Stimulated activated CD4-positive, alpha-beta T cell treated with anti-CD3 and anti-CD28 coated beads, Interleukin-4, amount 100 ng/mL, for 4 hours (primary cell): ENCODE data around the gene CWC15.
"Not testable (repeated sequence)": the region's sequence is repeated elsewhere in the genome, so short reads cannot be mapped to it uniquely, and the experiment has no call there.

ENCODE experiments used
- DNase-seq, 2 experiments: peaks; one replicate each; pipeline ENCODE4 v3.0.0-alpha.2; 2020

The CWC15 gene

DNA sequence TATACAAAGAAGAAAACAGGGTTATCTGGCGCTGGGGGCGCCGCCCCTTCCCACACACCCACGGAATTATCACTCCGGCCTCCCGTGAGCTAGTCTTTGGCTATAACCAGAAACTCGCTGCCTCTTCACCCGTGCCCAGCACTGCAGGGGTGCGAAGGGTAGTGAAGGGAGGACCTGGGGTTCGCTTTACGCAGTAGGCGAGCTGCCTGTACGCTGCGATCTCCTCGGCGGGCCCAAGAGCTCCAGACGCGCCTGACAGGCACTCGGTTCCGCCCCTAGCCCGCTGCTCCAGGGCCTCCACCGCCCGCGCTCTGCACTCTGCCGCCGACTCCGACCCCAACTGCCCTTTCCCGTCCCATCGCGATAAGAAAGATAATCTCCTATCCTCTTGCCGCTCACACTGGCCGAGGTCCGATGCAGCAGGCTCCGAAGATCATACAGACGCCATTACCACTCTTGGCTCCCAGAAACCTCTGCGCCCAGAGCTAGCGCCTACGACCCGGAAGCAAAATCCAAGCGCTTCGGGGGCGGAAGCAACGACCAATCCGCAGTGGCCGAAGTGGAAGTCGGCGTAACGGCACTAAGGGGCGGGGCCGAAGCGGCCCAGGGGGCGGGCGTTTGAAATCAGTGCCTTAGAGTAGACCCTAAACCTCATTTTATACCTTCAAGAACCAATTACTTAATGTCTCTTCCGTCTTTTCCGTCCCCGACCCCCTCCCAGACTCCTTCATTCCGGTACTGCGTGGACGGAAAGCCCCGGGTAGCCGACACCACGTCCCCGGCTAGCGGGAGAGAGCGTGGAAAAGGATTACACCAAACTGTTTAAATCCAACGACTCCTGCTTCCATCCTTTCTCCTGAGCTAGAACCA lies at the start of gene CWC15, which contains the start of gene KDM4D:
Gene CWC15 (minus strand): TSS at position 458 of the 870 bp plus-strand sequence. CDS start 1,371 bp downstream, outside the sequence.
Gene KDM4D (plus strand): TSS at position 611 of the 870 bp plus-strand sequence. CDS start 23,664 bp downstream, outside the sequence.
- peak; percentile 90 to 94 for DNase-seq

DNA sequence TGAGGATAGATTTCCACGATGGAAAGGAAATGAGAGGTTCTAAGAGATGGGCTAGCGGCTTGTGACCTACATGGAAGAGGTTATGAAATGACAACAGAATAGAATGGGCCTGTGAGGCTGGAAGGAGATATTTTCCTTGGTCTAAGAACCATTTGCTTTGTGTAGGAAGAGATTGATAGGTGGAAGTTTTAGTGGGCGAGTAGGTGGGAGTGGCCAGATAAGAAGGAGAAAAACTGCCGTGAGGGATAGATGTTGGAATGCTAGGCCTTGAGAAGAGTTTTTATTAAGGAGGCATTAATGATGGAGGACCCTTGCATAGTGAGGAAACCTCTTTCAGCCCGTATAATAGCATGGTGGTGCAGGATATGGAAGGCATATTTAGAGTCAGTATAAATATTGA lies 48.1 kb upstream of the CWC15 start:
- DNase-seq, result not testable (repeated sequence)

DNA sequence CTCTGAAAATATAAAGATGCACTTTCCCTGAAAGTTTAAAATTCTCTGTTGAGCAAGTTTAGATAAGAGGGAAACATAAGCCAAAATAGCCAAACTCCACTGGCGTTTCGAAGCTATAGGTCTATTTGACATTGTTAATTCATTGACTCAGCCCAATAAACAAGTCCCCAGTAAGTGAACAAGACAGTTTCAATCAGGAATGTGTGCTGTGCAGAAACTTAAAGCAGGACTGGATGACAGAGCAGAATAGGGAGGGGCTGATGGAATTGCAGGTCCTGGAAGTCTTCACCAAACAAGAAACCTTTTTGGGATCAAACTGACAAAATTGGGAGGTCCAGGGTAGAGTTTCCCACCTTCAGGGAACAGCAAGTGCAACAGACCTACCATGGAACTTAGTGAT lies 42.8 kb upstream of the CWC15 start:
- DNase-seq, result no peak

GRCh38 chr11:95014184-95014821 lies 40.9 kb upstream of the CWC15 start:
- no peak for DNase-seq

- no peak for DNase-seq
Observed at GRCh38 chr11:95011376-95011775, 38.0 kb upstream of the CWC15 start.

GRCh38 chr11:95005642-95006041 lies 32.3 kb upstream of the CWC15 start:
- no peak for DNase-seq

DNA sequence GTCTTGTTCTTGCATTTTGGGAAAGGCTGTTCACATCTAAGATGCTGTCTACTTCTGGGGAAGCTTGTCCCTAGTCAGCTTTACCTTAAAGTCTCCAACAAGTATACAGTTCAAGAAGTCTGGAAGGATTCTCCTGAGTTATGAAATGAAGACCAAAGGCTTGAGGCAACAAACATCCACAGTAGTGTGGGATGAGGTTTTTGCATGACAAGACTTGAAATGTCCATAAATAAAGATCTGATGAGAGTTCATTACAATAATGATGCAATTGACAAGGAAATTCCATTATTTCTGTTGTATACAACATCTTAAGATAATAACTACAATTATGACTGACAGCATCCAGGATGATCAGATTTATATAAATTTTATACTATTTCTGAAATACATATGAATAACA lies 30.4 kb upstream of the CWC15 start:
- no peak for DNase-seq

DNA sequence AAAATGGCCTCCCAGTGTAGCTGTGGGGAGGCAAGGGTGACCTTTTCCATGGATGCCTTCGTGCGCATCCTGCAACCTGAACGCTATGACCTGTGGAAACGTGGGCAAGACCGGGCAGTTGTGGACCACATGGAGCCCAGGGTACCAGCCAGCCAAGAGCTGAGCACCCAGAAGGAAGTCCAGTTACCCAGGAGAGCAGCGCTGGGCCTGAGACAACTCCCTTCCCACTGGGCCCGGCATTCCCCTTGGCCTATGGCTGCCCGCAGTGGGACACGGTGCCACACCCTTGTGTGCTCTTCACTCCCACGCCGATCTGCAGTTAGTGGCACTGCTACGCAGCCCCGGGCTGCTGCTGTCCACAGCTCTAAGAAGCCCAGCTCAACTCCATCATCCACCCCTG lies 24.9 kb upstream of the CWC15 start:
- no peak for DNase-seq

GRCh38 chr11:94997437-94997836 lies 24.1 kb upstream of the CWC15 start:
- no peak for DNase-seq

- no peak for DNase-seq
Observed at GRCh38 chr11:94993400-94993943, 20.1 kb upstream of the CWC15 start.

- DNase-seq, result no peak
Observed at GRCh38 chr11:94988748-94989147, 15.4 kb upstream of the CWC15 start.

DNA sequence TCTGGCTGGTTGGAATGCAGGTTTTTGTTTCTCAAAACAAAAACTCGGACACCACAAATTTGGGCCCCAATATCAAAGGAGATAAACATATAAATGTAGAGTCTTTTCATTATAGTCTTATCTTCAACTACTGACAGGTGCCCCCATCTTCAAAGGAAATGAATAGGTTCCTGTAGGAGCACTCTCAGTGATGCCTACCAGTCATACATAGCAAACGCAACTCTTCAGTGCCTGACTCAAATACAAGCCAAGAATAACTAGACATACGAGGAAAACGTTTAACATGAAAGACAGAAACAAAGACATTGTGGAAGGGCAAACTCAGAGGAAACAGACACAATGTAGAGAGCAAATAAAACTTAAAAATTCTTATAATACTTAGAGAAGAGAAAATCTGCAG lies 14.0 kb upstream of the CWC15 start:
- DNase-seq, result no peak

GRCh38 chr11:94975599-94975998 lies 2.2 kb upstream of the CWC15 start:
- DNase-seq, result no peak

- DNase-seq, result no peak
Observed at GRCh38 chr11:94974178-94974577, 822 bp upstream of the CWC15 start.

DNA sequence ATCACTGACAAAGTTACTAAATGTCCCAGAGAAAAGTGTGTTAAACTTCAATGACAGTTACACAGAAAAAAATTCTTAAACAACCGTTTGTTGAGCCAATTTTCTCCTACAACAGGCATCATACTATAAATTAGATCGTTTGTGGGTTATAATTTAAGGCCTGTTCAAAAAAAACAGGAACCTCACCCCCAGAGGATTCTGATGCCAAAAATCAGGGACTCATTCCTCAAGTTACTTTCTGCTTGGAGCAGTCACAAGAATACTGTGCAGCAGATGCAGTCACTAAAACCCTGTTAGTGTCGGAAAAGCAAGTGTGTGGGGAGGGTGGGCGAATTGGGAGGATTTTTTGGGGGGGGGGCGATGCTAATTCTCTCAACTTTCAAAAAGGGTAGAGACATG lies 657 bp downstream of the CWC15 start:
- DNase-seq, result no peak

DNA sequence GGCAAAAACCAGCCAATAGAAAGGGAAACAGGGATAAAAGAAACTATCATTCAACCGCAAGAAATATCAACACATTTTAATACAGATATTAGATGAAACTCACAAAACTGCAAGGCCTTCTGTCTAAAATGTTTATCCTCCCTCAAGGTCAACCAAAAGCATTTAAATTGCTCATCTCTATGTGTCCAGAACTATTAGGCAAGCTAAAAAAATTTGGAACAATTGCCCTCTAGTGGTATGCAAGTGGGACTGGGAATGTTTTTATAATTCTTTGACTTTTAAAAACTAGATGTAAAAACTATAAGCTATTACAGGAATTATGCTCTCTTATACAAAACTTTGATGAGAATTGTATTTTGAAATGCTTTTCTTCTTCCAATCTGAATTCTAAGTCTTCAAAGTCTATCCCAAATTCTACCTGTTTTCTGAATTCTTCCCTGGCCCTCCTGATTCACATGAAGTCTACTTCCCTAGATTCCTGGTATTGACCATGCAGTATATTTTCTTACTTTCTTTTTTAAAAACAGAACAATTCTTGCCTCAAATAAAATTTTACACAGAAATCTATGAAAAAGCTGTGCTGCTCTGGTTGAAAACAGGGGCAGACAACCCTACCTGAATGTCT lies 4.9 kb downstream of the CWC15 start:
- DNase-seq, result no peak

DNA sequence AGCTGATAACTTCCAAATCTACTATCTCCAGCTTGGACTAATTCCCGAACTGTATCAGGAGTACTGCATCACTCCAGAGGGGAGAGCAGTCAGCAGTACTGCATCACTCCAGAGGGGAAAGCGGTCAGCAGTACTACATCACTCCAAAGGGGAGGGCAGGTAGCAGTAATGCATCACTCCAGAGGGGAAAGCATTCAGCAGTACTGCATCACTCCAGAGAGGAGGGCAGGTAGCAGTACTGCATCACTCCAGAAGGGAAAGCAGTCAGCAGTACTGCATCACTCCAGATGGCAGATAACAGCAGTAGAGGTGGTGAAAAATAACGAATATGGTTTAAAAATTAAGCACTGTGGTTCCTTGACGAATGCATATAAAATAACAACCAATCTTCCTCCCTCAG lies 8.4 kb downstream of the CWC15 start:
- no peak for DNase-seq

- no peak for DNase-seq
Observed at GRCh38 chr11:94961255-94961654, 12.1 kb downstream of the CWC15 start.

DNA sequence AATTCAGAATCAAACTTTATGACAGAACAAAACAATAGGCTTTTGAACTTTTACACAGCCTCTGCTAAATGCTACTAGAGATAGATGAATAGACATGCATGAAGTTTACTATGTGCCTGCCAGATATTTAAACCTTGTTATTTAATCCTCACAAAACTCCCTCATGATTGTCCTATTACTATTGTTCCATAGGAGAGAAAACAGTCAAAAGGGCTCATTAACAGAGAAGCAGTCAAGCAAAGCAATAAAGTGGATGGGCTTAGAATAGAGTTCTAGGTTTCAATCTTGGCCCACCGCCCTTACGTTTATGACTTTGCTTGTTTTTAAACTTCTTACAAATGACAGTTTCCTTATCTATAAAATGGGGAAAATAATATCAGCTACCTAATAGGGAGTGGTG lies 12.9 kb downstream of the CWC15 start:
- no peak for DNase-seq

- no peak for DNase-seq
Observed at GRCh38 chr11:94959179-94959578, 14.2 kb downstream of the CWC15 start.

GRCh38 chr11:94958121-94958696 lies 15.1 kb downstream of the CWC15 start:
- no peak for DNase-seq

DNA sequence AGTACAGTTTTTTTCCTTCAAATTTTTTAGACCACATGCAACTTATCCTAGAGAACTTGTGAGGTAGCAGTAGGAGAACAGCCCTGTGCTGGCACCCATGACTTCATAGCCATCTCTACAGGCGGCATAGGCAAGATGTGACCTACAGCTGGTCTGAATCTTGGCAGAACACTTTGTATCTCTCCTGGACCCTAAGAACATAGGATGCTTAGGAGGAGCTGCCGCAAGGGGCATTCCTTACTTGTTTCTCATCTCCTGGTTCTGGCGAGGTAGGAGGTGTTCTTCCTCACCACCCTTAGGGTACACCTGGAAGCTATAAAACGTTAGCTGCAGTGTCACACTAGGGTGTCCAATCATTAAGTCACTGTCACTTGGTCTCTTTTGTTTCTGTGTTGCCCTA lies 16.4 kb downstream of the CWC15 start:
- DNase-seq, result no peak

DNA sequence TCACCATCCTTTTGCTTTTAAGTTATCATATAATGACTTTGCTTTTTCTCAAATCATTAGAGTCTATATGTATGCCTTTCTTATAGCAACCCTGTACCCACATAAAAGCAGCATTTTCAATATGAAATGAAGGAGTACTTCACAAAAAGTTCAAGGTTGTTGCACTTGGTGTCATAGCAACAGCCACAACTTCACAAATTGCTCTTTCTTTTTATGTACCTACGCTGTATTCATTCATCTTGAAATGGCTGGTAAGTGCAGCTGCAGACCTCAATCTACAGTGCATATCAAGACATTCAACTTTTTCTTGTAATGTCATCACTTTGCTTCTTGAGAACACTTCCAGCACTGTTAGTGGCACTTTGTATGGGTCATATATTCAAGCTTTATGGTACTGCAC lies 18.6 kb downstream of the CWC15 start:
- no peak for DNase-seq
